ENCODE measurements around the gene INSC.
"Not testable (repeated sequence)": the region's sequence is repeated elsewhere in the genome, so short reads cannot be mapped to it uniquely, and the experiment has no call there.

INSC gene

DNA sequence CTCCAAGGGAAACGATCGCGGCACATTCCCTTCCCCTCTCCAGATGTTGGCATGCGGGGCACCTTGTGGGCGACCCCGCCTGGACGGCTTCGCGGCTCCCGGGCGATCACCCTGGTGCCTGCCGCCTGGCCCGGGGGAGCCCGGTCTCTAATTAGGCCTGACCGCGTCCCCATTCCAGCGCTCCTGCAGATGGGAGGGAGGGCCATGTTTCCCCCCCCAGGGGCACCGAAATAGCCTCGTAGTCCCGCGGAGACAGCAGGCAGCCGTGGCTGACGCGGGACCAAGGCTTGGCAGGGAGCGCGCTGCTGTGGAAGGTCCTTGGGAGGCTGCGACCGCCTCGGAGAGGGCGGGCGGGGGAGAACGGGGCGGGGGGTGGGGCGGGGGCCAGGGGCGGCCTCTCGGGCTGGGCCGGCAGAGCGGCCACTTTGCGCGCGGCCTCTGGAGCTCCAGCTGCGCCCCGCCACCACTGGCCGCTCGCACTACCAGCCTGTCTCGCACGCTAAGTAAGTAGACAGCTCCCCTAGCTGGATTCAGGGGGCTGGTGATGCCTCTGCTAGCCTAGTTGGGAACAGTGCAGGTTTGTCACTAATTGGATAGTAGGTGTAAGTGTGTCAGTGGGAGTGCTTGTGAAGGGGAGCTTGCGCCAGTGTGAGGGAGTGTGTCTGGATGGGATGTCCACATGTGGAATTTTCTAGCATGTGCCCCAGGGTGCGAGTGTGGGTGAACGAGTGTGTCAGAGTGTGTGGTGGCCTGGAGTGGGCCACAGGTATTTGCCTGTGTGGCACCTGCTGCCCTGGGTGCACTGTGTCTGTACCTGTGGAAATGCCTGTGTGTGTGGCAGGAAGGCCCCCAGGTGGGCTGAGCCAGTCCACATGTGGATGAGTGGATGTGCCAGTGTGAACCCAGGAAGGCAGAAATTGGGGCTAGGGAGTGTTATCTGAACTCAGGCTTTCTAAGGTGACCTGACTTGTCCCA, at the start of gene INSC:
Gene INSC, plus strand, starts transcription at position 423 of the 975 bp plus-strand sequence. CDS start 34,252 bp downstream, outside the sequence.
- no peak for FAIRE-seq

- not testable (repeated sequence) for FAIRE-seq
Measured at GRCh38 chr11:15069751-15070150, 45.0 kb upstream of the INSC start.

- no peak for FAIRE-seq
Measured at GRCh38 chr11:15071556-15072255, 43.0 kb upstream of the INSC start.

- FAIRE-seq: no peak
Measured at GRCh38 chr11:15072551-15073143, 42.1 kb upstream of the INSC start.

DNA sequence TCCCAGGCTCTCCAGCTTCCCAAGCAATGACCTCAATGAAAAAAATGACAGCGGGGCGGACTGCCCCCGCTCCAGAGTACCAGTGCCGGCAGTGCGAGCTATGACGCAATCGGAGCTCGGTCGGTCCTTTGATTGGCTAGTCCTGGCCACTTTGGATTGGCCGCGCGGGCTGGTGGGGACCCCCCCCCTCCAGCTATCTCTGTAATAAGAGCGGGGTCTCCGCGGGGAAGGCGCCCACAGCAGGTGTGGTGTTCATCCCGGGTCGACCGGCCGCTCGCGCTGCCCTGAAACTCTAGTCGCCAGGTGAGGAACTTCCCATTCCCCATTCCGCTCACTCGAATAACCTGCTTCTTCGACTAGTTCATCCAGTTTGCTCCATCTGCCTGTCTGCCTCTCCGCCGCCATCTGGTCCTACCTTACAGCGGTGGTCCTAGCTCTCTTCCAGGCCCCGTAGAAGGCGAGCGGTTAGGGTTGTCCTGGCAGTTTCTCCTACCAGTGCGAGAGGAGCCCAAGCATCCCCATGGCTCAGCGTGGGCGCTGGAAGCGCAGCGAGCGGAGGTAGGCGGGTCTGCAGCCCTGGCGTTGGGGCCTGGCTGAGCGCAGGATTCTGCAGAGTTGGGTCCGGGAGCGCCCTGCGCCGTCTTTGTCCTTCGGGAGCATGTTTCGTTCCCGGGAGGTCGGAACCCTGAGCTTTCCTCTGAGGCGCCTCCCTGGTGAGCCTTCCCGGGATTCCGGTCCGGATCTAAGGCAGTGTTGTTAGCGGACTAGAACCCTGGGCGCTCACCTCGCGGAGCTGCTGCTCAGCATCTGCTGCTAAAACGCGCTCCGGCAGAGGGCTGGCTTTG, 41.1 kb upstream of the INSC start, which contains the start of gene CALCB:
Gene CALCB, plus strand, starts transcription at position 233 of the 845 bp plus-strand sequence. CDS start 1,126 bp downstream, outside the sequence.
- FAIRE-seq: no peak

- FAIRE-seq: no peak
Measured at GRCh38 chr11:15074206-15075161, 40.2 kb upstream of the INSC start.

- FAIRE-seq: no peak
Measured at GRCh38 chr11:15075162-15075526, 39.6 kb upstream of the INSC start.

GRCh38 chr11:15091175-15091574, 23.5 kb upstream of the INSC start:
- no peak for FAIRE-seq

DNA sequence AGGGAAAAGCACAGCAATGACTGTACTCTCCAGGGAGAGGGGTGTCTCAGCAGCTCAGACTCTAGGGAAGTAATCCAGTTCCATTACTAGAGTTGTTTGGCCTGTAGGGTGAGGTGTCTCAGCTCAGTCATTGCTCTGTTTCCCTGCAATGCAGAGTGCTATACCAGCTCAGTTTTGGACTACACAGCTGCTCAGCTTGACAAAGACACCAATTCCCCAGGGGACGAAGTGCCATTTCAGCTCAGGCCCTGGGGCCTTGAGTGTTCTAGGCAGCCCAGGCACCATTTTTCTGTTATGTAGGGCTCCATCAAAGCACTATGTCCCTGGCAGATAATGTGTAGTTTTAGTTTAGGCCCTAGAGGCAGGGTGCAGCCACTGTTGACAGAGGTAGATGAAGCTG, 23.1 kb upstream of the INSC start:
- no peak for FAIRE-seq

DNA sequence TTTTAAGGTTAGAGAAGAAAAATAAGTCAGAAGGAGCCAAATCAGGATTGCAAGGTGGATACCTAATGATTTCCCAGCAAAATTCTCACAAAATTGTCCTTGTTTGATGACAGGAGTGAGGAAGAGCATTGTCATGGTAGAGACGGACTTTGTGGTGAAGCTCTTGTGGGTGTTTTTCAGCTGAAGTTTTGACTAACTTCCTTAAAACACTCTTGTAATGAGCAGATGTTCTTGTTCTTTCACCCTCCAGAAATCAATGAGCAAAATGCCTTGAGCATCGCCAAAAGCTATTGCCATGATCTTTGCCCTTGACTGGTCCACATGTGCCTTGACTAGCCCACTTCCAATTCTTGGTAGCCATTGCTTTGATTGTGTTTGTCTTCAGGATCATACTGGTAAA, 21.3 kb upstream of the INSC start:
- no peak for FAIRE-seq

GRCh38 chr11:15095736-15096228, 18.9 kb upstream of the INSC start:
- FAIRE-seq: no peak

DNA sequence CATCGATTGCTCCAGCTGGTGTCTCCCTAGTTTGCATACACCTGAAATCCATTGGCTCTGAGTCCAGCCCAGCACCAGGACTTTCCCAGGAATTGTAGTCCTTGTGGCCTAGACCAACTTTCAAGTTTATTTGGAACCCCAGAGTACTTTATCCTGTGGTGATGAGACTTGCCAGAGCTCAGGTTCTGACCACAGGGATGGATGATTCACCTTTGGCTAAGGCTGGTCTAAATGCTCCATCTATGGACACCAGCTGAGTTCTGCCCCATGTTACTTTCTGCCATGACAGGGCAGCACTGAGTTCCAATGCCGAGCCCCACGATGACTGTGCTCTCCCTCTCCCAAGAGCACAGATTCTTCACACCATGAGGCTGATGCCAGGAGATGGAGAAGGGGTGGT, 17.3 kb upstream of the INSC start:
- no peak for FAIRE-seq

DNA sequence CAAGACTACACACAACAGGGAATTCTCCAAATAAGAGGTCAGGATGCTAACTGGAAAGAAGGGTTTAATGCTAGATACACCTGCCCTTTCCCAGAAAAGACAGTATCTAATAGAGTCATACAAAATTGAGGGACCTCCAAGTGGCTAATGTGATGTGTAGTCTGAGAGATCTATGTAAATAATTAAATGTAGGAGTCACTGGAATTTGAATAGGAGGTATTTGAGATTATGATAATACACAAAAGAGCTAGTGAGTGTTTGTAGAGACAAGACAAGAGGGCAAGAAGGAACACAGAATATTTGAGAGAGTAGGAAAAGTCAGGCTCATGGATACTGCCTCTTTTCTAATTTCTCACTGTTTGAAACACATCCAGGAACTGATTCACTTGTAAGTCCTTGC, 15.5 kb upstream of the INSC start:
- FAIRE-seq: no peak

- FAIRE-seq: no peak
Measured at GRCh38 chr11:15101072-15101709, 13.5 kb upstream of the INSC start.

GRCh38 chr11:15104166-15104565, 10.6 kb upstream of the INSC start:
- no peak for FAIRE-seq

DNA sequence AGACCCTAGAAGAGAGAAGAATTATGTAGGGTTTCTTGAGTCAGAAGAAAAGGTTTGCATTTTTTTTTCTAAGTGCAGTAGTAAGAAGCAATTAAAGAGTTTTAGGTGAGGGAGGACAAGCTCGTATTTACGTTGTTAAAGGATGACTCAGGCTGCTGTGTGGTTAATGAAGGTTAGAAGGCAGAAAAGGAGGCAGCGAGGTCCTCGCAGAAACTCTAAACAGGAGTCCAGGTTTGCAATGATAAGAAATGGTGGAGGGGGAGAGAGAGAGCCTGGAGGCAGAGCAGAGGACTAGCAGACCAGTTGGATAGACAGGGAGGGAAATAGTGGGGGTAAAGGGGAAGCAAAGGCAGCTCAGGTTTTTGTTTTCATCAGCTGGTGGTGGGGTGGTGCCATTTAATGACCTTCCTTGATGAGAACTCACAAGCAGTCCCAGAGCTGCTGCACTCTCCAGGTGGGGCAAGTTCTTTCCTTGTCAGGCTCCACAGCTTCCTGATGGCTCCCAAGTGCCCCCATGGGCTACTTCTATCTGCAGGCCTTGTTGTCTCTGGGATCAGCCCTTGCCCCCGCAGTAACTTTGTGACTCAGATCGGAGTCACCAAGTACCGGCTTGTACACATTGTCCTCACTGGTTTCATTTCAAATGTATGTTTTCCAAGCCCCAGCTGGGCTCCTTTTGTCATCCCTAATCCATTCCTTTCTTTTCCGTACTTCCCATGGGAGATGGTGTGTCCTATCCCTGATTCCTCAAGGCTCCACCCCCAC, 8.3 kb upstream of the INSC start:
- no peak for FAIRE-seq

- FAIRE-seq: no peak
Measured at GRCh38 chr11:15107730-15108515, 6.8 kb upstream of the INSC start.

DNA sequence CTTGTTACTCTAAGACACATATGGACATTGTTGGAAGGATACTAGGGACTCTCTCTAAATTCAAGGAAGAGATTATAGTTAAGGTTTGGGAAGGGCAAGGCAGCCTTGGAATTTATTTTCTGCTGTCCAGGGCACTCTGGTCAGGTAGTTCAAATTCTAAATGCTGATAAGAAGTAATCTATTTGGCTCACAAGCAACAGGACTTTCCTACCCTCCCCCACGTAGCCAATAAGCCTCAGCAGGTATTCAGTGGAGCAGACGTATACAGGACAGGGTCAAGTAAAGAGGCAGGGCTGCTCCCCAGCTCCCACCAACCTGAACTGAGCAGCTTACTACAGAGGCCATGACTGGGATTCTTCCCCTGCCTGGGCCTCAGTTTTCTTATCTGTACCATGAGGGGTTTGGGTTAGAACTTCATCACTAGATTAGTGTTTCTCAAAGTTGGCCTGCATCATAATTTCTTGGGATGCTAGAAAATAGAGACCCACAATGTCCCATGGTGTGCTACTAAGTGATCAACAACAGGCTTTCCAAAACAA, 6.1 kb upstream of the INSC start:
- FAIRE-seq: no peak

DNA sequence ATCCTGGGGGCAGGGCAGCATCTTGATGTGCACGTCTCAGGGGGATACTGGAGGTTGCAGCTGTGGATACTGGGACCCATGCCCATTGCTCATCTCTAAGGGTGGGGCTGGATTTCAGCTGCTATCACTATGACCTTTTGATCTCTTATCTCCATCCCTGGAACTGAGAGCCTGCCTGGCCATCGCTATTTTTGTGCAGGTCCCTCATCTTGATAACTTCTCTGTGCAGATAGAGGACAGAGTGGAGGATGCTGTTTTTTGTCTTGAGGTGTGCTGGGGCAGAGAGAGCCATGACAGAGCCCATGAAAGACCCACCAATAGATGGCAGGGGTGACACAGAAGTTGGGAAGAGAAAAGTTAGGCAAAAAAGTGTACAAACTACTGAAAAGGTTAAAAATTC, 5.1 kb upstream of the INSC start:
- no peak for FAIRE-seq
